NCI-H1092 treated with DMSO at 0.1 percent for 48 hours (cell line): Measurements from ENCODE around the gene POU6F2.
"Not testable (repeated sequence)": the region's sequence is repeated elsewhere in the genome, so short reads cannot be mapped to it uniquely, and the experiment has no call there.

Source experiments
- DNase-seq: peaks from one replicate; lab custom pipeline; 2025; lab: John Stamatoyannopoulos, UW

POU6F2 gene

DNA sequence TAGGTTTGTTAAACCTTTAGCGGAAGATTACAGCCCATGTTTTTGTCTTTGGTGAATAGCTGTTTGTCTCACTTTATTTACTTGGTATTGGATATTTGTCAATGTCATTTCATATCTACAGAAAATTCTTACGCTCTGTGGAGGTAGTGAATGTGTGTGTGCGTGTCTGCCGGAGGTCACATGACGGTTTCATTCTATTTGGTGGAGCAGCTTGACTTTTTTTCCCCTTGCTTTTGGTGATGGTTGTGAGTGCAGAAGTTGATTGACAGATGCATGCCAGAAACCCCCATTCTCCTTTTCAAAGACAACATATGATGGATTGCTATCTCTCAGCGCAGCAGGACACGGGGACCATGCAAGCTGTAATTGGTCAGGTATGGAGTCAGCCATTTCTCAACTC is at the start of gene POU6F2:
POU6F2 (plus strand) TSS at position 225 of the 400 bp plus-strand sequence; CDS start at position 270, 45 bp downstream.
- DNase-seq, result no peak

GRCh38 chr7:38928506-38928905 is 49.2 kb upstream of the POU6F2 start:
- no peak for DNase-seq

GRCh38 chr7:38929460-38930171 is 48.1 kb upstream of the POU6F2 start:
- DNase-seq, result no peak

DNA sequence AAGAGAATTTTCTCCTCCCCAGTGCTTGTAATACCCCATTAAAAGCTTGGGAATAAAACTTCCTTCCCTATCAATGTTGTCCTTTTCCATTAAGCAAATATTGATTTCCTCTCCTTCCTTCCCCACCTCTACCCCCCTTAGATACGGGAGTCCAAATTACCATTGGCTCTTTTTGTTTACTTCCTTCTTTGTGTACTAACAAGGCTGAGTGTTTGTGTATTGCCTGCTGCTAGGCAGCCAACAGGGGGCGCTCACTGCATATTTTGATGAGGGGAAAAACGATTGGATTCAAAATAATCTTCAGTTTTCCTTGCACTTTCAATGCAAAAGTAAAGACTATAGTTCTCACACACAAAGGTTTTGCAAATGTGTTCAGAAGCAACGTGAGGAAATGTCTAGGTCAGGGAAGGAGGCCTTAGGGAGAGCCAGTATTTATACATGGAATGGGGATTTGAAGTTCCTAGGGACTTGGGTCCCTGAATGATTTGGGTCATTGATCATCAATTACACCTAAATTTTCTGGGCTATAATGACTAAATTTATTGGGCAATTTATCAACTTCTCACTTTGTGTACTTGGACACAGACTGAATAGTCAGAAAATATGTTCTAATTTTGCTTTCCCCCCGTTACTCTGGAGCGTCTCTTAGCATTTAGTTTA is 45.1 kb upstream of the POU6F2 start:
- peak; percentile 75 for DNase-seq

- peak; percentile 40 for DNase-seq
These were observed 43.7 kb upstream of the POU6F2 start for GRCh38 chr7:38934051-38934450.

GRCh38 chr7:38934536-38934935 is 43.2 kb upstream of the POU6F2 start:
- DNase-seq, result no peak

DNA sequence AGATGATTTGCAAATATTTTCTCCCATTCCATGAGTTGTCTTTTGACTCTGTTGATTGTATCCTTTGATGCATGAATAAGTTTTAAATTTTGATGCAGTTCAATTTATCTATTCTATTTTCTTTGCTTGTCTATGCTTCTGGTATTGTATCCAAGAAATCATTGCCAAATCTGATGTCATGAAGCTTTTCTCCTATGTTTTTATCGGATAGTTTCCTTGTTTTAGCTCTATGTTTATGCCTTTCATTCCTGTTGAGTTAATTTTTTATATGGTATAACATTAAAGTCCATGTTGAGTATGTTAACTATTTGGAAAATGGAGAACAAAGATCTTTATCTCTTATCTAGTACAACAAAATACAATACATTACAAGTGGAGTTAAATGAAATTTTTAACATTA is 41.1 kb upstream of the POU6F2 start:
- DNase-seq, result no peak

GRCh38 chr7:38938001-38938485 is 39.7 kb upstream of the POU6F2 start:
- DNase-seq, result no peak

DNA sequence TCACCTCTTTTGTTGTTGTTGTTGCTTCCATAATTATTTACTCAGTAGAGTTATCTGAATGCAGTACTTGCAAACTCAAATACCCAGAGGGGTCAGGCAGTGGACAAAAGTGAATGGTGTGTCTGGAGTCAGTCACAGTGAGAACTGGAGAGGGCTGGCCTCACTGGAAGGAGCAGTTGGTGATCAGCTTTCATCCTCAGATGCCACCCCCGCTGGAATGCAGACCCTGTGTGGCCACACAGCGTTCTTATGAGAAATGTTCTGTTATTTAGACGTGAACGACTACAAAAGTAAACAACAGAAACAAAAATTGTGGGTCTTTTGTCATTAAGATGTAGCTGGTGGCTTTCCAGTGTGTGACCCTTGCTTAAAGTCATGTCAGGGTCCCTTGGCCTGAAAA is 39.1 kb upstream of the POU6F2 start:
- no peak for DNase-seq

GRCh38 chr7:38940774-38941173 is 36.9 kb upstream of the POU6F2 start:
- no peak for DNase-seq

GRCh38 chr7:38942431-38943051 is 35.2 kb upstream of the POU6F2 start:
- no peak for DNase-seq

DNA sequence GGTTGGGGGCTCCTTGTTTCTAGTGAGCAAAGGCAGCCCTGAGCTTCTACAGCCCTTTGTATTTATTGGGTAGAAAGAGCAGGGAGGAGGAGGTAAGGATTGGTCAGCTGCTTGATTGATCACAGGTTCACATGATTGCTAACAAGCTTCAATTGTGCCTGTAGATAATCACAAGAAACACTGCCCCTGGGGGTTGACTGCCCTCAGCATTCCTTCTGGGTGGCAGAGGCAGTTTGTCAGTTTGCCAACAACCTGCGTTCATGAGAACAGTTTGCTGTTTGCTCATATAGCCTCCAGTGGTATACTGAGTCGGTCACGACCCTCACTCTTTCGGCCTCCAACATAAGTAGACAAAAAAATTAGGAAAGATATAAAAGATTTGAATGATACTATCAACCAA is 30.2 kb upstream of the POU6F2 start:
- DNase-seq, result not testable (repeated sequence)

- DNase-seq, result no peak
These were observed 27.4 kb upstream of the POU6F2 start for GRCh38 chr7:38950309-38950708.

DNA sequence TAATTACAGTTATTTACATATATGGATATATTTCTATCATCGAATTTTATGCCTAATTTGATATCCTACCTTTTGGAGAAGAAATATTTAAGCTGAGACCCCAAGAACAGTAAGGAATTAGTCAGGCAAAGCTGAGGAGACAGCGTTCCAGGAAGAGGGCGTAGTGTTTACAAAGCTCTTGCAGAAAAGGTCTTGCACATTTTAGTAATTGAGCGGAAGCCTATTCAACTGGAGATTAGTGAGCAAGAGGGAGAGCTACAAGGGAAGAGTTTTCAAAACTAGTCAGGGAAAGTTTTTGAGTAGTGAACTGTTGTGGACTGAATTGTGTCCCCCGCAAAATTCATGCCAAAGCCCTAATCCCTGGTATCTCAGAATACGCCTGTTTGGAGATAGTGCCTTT is 26.5 kb upstream of the POU6F2 start:
- DNase-seq, result no peak

- DNase-seq, result no peak
These were observed 24.5 kb upstream of the POU6F2 start for GRCh38 chr7:38953227-38953626.

DNA sequence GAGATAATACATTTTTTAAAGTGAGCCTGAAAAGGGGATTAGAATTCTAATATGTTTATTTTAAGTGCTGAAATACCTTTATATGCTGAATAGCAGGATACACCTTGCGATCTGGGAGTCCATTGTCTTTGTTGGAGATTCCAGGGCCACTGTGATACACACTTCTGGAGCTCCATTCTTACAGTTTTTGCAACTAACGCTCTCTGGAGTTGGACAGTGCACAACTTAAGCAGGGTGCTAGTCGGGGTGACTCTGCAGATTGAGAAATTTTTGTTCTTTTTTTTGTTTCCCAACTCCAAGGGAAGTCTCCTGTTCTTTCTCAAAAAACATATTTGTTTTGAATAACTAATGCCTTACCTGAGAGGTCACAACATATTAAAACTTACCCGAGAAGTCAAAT is 23.7 kb upstream of the POU6F2 start:
- DNase-seq, result no peak

- DNase-seq, result no peak
These were observed 21.8 kb upstream of the POU6F2 start for GRCh38 chr7:38955892-38956291.

DNA sequence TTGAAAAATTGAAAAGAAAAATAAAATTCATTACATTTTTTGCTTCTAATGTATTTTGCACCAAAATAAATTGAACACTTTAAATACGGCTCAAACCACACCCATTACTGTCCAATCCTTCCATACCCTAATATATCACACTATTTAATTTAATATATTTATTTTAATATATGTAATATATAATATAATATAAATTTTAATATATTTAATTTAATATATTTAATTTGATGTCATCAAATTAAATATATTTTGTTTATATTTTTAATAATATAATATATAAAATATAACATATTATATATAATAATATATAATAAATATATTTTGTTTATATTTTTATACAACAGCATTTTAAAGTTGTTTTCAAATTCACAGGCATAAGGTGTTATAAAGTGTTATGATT is 15.7 kb upstream of the POU6F2 start:
- DNase-seq, result no peak

GRCh38 chr7:38964921-38965320 is 12.8 kb upstream of the POU6F2 start:
- DNase-seq, result no peak

DNA sequence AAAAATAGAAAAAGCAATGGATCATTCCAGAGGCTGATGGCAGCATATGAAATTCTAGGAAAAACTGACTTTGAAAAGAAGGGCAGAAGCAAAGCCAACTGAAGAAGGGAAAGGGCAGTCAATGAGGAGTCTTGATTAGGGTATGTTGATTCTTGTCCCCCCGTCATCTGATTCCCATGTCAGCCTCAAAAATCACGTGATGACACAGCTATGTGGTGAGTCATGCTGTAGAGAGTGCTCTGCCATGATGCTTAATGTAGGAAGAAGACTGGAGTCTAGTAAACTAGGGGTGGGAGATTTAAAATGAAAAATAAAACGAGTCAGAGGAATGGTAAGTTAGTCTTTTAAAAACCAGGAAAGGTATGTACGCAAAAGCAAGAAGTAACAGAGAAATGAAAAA is 3.9 kb upstream of the POU6F2 start:
- no peak for DNase-seq

DNA sequence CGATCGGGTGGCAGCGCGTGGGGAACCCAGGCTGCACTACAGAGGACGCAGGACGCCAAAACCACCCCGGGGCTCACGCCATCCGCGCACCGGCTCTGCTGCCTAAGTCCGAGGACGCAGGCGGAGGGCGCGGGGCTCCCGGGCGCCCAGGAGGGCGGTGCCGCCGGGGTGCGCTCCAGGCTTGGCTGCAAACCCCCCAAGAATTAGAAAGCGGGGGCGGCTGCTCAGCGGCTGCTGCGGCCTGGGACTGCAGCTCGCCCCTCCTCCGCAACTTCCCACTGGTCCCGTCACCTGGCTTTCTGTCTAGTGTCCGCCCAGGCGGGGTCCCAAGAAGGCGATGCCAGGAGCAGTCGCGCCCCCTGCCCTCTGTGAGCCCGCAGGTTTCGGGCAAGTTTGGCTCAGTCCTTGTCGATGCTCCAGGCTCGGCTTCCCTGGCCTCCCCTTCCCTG is 1.7 kb upstream of the POU6F2 start:
- DNase-seq, result peak; percentile 19

GRCh38 chr7:38978491-38978890 is 782 bp downstream of the POU6F2 start:
- DNase-seq, result no peak

GRCh38 chr7:38992203-38992602 is 14.5 kb downstream of the POU6F2 start:
- no peak for DNase-seq
